Caco-2 (cell line): ENCODE results near the gene ARHGAP8. TPM values are rescaled to one million over a fixed set of nuclear protein-coding genes. Genes with fewer than 3 reads are reported as not detected.

Source experiments
- BruUV-seq: library from RNA; stranded (reverse); fragments of 400-500 nt; replicated peaks from 2 replicates; lab custom pipeline; 2021; lab: Mats Ljungman, UMichigan
- CTCF ChIA-PET: fragments of 300-600 bp; sonication (Branson Sonifier 250); formaldehyde crosslinking; loops from one replicate; lab custom pipeline; 2022; ENCODE audit warnings: antibody characterized with exemption; lab: Charles Lee
- POLR2A ChIA-PET: fragments of 300-600 bp; sonication (Branson Sonifier 250); formaldehyde crosslinking; loops from one replicate; lab custom pipeline; 2022; ENCODE audit warnings: antibody characterized with exemption; lab: Charles Lee
- DNase-seq, 2 experiments: peaks; one replicate each; pipeline versions ENCODE4 v3.0.0 to v3.0.0-alpha.2; 2020 to 2022
- H3K27me3 ChIP-seq: replicated peaks from 2 replicates; pipeline ENCODE4 v1.6.0; 2011; ENCODE audit warnings: low read length; ENCODE audit not compliant: control insufficient read depth, insufficient read depth
- H3K36me3 ChIP-seq: 2 replicates; pipeline ENCODE4 v1.5.1; 2011; ENCODE audit warnings: low read length; ENCODE audit not compliant: control insufficient read depth, insufficient read depth
- H3K4me1 ChIP-seq: fragments of 250-450 bp; sonication (Bioruptor Pico); 2 replicates; pipeline ENCODE4 v1.5.1; 2020; ENCODE audit warnings: mild to moderate bottlenecking
- H3K4me3 ChIP-seq: 2 replicates; pipeline ENCODE4 v1.5.1; 2011; ENCODE audit warnings: low read depth, mild to moderate bottlenecking, control low read depth, low read length
- H3K9me3 ChIP-seq: fragments of 250-450 bp; sonication (Bioruptor Pico); 2 replicates; pipeline ENCODE4 v1.5.1; 2020; ENCODE audit warnings: mild to moderate bottlenecking, moderate library complexity
- H3K27ac Mint-ChIP-seq: one replicate; pipeline ENCODE4 v1.8.0; 2022; ENCODE audit warnings: mixed read lengths; ENCODE audit not compliant: unreplicated experiment
- H3K27me3 Mint-ChIP-seq: one replicate; pipeline ENCODE4 v1.8.0; 2022; ENCODE audit warnings: mixed read lengths; ENCODE audit not compliant: insufficient read depth, unreplicated experiment
- H3K36me3 Mint-ChIP-seq: one replicate; pipeline ENCODE4 v1.8.0; 2022; ENCODE audit warnings: mild to moderate bottlenecking, mixed read lengths; ENCODE audit not compliant: insufficient read depth, unreplicated experiment
- H3K4me1 Mint-ChIP-seq: one replicate; pipeline ENCODE4 v1.8.0; 2022; ENCODE audit warnings: low read depth, mixed read lengths; ENCODE audit not compliant: unreplicated experiment
- H3K4me3 Mint-ChIP-seq: one replicate; pipeline ENCODE4 v1.8.0; 2022; ENCODE audit warnings: mild to moderate bottlenecking, moderate library complexity, mixed read lengths; ENCODE audit not compliant: unreplicated experiment
- H3K9me3 Mint-ChIP-seq: one replicate; pipeline ENCODE4 v1.8.0; 2022; ENCODE audit warnings: mixed read lengths; ENCODE audit not compliant: unreplicated experiment
- intact Hi-C: fragments of 100-400 bp; cut with micrococcal nuclease; formaldehyde crosslinking; loops from one replicate; pipeline ENCODE4 v1.10.0; 2022; ENCODE audit not compliant: unreplicated experiment
- total RNA-seq: library from RNA; stranded (reverse); gene quantifications from 2 replicates; pipeline ENCODE4 v1.2.3, GENCODE V29; 2022
- TF ChIP-seq, protein P1 (sequence below), 2 experiments: fragments of 200-600 bp in 1 of 2; IDR thresholded peaks; 1 replicate in 1 of 2; 2 replicates in 1 of 2; pipeline versions ENCODE4 v1.5.1 to v1.8.0; 2011 to 2022; ENCODE audit warnings: antibody characterized with exemption in 1 of 2, control low read depth in 1 of 2, inconsistent platforms in 1 of 2, low read depth in 1 of 2, low read length in 1 of 2, mild to moderate bottlenecking in 1 of 2, moderate library complexity in 1 of 2; ENCODE audit not compliant: insufficient read depth in 1 of 2, severe bottlenecking in 1 of 2, unreplicated experiment in 1 of 2

ARHGAP8 gene
- total RNA-seq, 1 experiment from 2014 or later: 81.5 TPM

DNA sequence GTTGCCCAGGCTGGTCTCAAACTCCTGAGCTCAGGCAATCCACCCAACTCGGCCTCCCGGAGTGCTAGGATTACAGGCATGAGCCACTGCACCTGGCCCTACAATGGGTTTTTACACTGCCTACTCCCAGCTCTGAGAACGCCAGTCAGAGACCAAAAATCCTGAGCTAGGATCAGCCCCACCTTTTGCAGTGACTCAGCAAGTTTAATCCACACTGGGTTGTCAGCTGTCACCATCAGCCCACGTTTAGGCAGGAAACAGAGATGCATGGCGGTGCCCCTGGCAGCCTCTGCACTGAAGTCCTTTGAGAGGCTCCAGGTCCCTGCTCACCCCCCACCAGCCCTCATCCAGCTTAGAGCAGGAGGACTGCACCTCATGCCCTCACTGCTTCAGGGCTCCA is 117.6 kb downstream of the ARHGAP8 start:
- Mint-ChIP-seq H3K27ac (no peak overlapping the region), H3K36me3 (peaks cover 12% of the 10 kb centered on the region), H3K9me3 (no peaks in the 10 kb centered on the region), H3K27me3 (peaks cover 2% of the 10 kb centered on the region), H3K4me1 (no peaks in the 10 kb centered on the region), H3K4me3 (no peak overlapping the region)
- H3K4me1 ChIP-seq: 0 out of 2 replicates have a peak, but pooled peaks cover 3% of the 10 kb centered on the region
- BruUV-seq: no TSS peak
- TF ChIP-seq, protein P1, sequence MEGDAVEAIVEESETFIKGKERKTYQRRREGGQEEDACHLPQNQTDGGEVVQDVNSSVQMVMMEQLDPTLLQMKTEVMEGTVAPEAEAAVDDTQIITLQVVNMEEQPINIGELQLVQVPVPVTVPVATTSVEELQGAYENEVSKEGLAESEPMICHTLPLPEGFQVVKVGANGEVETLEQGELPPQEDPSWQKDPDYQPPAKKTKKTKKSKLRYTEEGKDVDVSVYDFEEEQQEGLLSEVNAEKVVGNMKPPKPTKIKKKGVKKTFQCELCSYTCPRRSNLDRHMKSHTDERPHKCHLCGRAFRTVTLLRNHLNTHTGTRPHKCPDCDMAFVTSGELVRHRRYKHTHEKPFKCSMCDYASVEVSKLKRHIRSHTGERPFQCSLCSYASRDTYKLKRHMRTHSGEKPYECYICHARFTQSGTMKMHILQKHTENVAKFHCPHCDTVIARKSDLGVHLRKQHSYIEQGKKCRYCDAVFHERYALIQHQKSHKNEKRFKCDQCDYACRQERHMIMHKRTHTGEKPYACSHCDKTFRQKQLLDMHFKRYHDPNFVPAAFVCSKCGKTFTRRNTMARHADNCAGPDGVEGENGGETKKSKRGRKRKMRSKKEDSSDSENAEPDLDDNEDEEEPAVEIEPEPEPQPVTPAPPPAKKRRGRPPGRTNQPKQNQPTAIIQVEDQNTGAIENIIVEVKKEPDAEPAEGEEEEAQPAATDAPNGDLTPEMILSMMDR (IDR thresholded peaks at IDR 0.05; ENCODE audit: insufficient read depth in 1 of 2, low read depth in 1 of 2, low read length in 1 of 2, severe bottlenecking in 1 of 2, unreplicated experiment in 1 of 2): no peak
- H3K36me3 ChIP-seq: no peaks in the 10 kb centered on the region
- POLR2A ChIA-PET: no interaction called here
- CTCF ChIA-PET: no interaction called here
- no peak for DNase-seq
- H3K27me3 ChIP-seq: no peaks in the 10 kb centered on the region
- H3K9me3 ChIP-seq: no peaks in the 10 kb centered on the region
- no peak overlapping the region for H3K4me3 ChIP-seq
- intact Hi-C loops: no loop called here

DNA sequence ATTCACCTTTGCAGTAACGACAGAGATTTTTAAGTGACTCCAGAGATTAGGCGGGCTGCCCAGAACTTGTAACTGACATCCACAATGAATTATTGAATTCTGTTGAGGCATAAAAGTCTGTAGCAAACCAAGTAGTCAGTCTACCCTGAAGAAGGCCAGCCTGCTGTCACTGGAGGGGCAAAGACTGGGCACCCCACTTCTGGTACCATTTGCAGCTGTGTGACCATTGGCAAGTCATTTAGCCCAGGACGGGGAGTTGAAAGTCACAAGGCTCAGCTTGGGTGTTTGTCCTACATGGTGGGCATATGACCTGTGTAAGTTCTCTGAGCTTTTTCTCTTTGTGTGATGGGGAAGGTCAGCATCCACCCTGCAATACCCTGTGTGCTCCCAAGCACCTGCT is 119.4 kb downstream of the ARHGAP8 start:
- H3K27me3 ChIP-seq: no peaks in the 10 kb centered on the region
- TF ChIP-seq, protein P1 (IDR thresholded peaks at IDR 0.05; ENCODE audit: insufficient read depth in 1 of 2, low read depth in 1 of 2, low read length in 1 of 2, severe bottlenecking in 1 of 2, unreplicated experiment in 1 of 2): no peak
- intact Hi-C loops: no loop called here
- H3K27me3 Mint-ChIP-seq: peaks cover 6% of the 10 kb centered on the region
- H3K27ac Mint-ChIP-seq: no peak overlapping the region
- H3K4me3 Mint-ChIP-seq: no peak overlapping the region
- no peak overlapping the region for H3K4me3 ChIP-seq
- 0 out of 2 replicates have a peak, but pooled peaks cover 3% of the 10 kb centered on the region for H3K4me1 ChIP-seq
- H3K4me1 Mint-ChIP-seq: no peaks in the 10 kb centered on the region
- no TSS peak for BruUV-seq
- CTCF ChIA-PET: no interaction called here
- H3K36me3 Mint-ChIP-seq: peaks cover 5% of the 10 kb centered on the region
- no peaks in the 10 kb centered on the region for H3K36me3 ChIP-seq
- POLR2A ChIA-PET: no interaction called here
- H3K9me3 Mint-ChIP-seq: no peaks in the 10 kb centered on the region
- no peaks in the 10 kb centered on the region for H3K9me3 ChIP-seq
- DNase-seq: no peak

DNA sequence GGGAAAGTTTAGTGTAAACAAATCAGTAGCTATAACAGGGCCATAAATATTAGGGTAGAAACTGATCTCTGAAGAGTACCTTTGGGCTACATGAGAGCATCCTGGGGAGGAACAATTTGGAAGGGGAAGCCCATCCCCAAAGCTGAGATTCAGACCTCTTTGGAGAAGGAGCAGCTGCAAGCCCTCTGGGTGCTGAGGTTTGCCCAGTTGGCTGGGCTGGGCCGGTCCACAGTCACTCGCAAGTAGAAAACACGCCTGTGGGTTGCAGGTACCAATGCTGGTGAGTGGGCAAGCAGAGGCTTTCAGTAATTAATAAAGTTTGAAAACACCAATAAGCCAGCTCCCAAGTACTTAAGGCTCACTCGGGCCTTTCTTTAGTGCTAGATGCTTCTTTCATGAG is 124.5 kb downstream of the ARHGAP8 start:
- no peaks in the 10 kb centered on the region for H3K4me1 Mint-ChIP-seq
- no peak overlapping the region for H3K27ac Mint-ChIP-seq
- peaks cover 6% of the 10 kb centered on the region for H3K27me3 Mint-ChIP-seq
- BruUV-seq: no TSS peak
- Histone ChIP-seq H3K4me3 (no peak overlapping the region), H3K27me3 (no peaks in the 10 kb centered on the region), H3K4me1 (no peaks in the 10 kb centered on the region), H3K9me3 (no peaks in the 10 kb centered on the region), H3K36me3 (no peaks in the 10 kb centered on the region)
- no peaks in the 10 kb centered on the region for H3K9me3 Mint-ChIP-seq
- ChIA-PET POLR2A (no interaction called here), CTCF (no interaction called here)
- H3K36me3 Mint-ChIP-seq: no peaks in the 10 kb centered on the region
- intact Hi-C loops: no loop called here
- DNase-seq: no peak
- TF ChIP-seq, protein P1 (IDR thresholded peaks at IDR 0.05; ENCODE audit: insufficient read depth in 1 of 2, low read depth in 1 of 2, low read length in 1 of 2, severe bottlenecking in 1 of 2, unreplicated experiment in 1 of 2): no peak
- H3K4me3 Mint-ChIP-seq: no peak overlapping the region
